A673 (cell line): Measurements from ENCODE around the gene GBF1.

Experiments
- CTCF ChIP-seq: fragments of 300-800, 200-600 bp; sonication (generic); conservative IDR thresholded peaks from 2 replicates; pipeline ENCODE4 v1.5.1; 2017; ENCODE audit warnings: low read depth, mild to moderate bottlenecking, antibody characterized with exemption, low read length, moderate library complexity, mixed read lengths
- EZH2 ChIP-seq: fragments of 200-600 bp; sonication (generic); IDR thresholded peaks from 2 replicates; pipeline ENCODE4 v1.6.1; 2017; ENCODE audit warnings: borderline replicate concordance, low read depth, mild to moderate bottlenecking, mixed read lengths, antibody characterized with exemption, low read length; ENCODE audit not compliant: poor library complexity, severe bottlenecking

GRCh38 chr10:102245082-102245931 is at the start of gene GBF1:
- no peak for TF ChIP-seq CTCF
- TF ChIP-seq EZH2, result no peak
